GM12878 (cell line): ENCODE measurements around the gene KIRREL1. TPM values are rescaled to one million over a fixed set of nuclear protein-coding genes. Genes with fewer than 3 reads are reported as not detected.

Experiments
- ATAC-seq: fragments of 200-7000 bp; cut with Tn5 transposase; 3 replicates; pipeline ENCODE4 v1.9.1; 2020; ENCODE audit warnings: mild to moderate bottlenecking, moderate library complexity
- BruUV-seq: library from RNA; stranded (reverse); fragments of 400-500 nt; replicated peaks from 2 replicates; lab custom pipeline; 2021; lab: Mats Ljungman, UMichigan
- CTCF ChIA-PET: fragments of 300-600 bp; sonication (Branson Sonifier 250); formaldehyde crosslinking; extraction: SDS; loops from one replicate; lab custom pipeline; 2021; ENCODE audit warnings: inconsistent platforms; lab: Yijun Ruan, JAX
- POLR2A ChIA-PET: fragments of 350-600 bp; formaldehyde crosslinking; extraction: SDS; loops from one replicate; lab custom pipeline; 2021; ENCODE audit warnings: inconsistent platforms; lab: Charles Lee
- RAD21 ChIA-PET: fragments of 300-600 bp; sonication (Branson Sonifier 250); formaldehyde crosslinking; loops from one replicate; lab custom pipeline; 2023; ENCODE audit warnings: antibody characterized with exemption; ENCODE audit not compliant: unreplicated experiment; lab: Charles Lee
- SMC1A ChIA-PET: fragments of 300-600 bp; sonication (Branson Sonifier 250); formaldehyde crosslinking; loops from one replicate; lab custom pipeline; 2023; ENCODE audit not compliant: unreplicated experiment, uncharacterized antibody; lab: Charles Lee
- DNase-seq: peaks from one replicate; pipeline ENCODE4 v3.0.0-alpha.2; 2011; ENCODE audit warnings: low read depth, low spot score
- FAIRE-seq: peaks from 3 replicates; lab custom pipeline; 2011; peaks lifted over from hg19 to GRCh38; lab: Jason Lieb, UNC
- H2AFZ ChIP-seq: 2 replicates; pipeline ENCODE4 v1.6.0; 2011; ENCODE audit warnings: low read depth, low read length, control low read depth; ENCODE audit not compliant: control insufficient read depth
- H3K27ac ChIP-seq: 2 replicates; pipeline ENCODE4 v1.5.1; 2011; ENCODE audit warnings: control low read depth; ENCODE audit not compliant: control insufficient read depth, insufficient read depth
- H3K27me3 ChIP-seq, 2 experiments: replicated peaks in 1 of 2; 2 replicates each; pipeline versions ENCODE4 v1.6.0 to v1.6.1; 2011; ENCODE audit warnings: low read length in 1 of 2; ENCODE audit not compliant: control insufficient read depth in 2 of 2, insufficient read depth in 2 of 2
- H3K36me3 ChIP-seq, 2 experiments: 2 replicates each; pipeline ENCODE4 v1.5.1; 2011; ENCODE audit warnings: low read length in 1 of 2; ENCODE audit not compliant: control insufficient read depth in 2 of 2, insufficient read depth in 2 of 2
- H3K4me1 ChIP-seq: 2 replicates; pipeline ENCODE4 v1.6.1; 2011; ENCODE audit warnings: mild to moderate bottlenecking, low read length, moderate library complexity, mixed read lengths; ENCODE audit not compliant: control insufficient read depth, insufficient read depth
- H3K4me2 ChIP-seq: 2 replicates; pipeline ENCODE4 v1.6.0; 2011; ENCODE audit warnings: control low read depth; ENCODE audit not compliant: control insufficient read depth, insufficient read depth
- H3K4me3 ChIP-seq: fragments of 200-600 bp; sonication (generic); 2 replicates; pipeline ENCODE4 v1.5.1; 2016
- H3K79me2 ChIP-seq: 2 replicates; pipeline ENCODE4 v1.6.0; 2011; ENCODE audit warnings: low read length; ENCODE audit not compliant: control insufficient read depth, insufficient read depth
- H3K9ac ChIP-seq: 2 replicates; pipeline ENCODE4 v1.8.0; 2011; ENCODE audit warnings: low read length, control low read depth, mixed read lengths; ENCODE audit not compliant: control insufficient read depth, insufficient read depth
- H3K9me3 ChIP-seq: replicated peaks from 3 replicates; pipeline ENCODE4 v1.5.1; 2011; ENCODE audit warnings: mild to moderate bottlenecking, low read length; ENCODE audit not compliant: control insufficient read depth, insufficient read depth
- H4K20me1 ChIP-seq: 2 replicates; pipeline ENCODE4 v1.6.0; 2011; ENCODE audit not compliant: control insufficient read depth, insufficient read depth
- BHLHE40 ChIP-seq, 2 experiments: fragments of 450-650 bp in 1 of 2; IDR thresholded peaks; 2 replicates each; pipeline ENCODE4 v1.6.1; 2011 to 2017; ENCODE audit warnings: low read depth in 2 of 2, borderline replicate concordance in 1 of 2, improper control_type of control experiment in 1 of 2, low read length in 1 of 2, mild to moderate bottlenecking in 1 of 2
- DPF2 ChIP-seq: fragments of 450-650 bp; IDR thresholded peaks from 2 replicates; pipeline ENCODE4 v1.6.1; 2017; ENCODE audit warnings: mild to moderate bottlenecking
- E4F1 ChIP-seq: fragments of 450-650 bp; IDR thresholded peaks from 2 replicates; pipeline ENCODE4 v1.6.1; 2018; ENCODE audit warnings: borderline replicate concordance, mild to moderate bottlenecking; ENCODE audit not compliant: partially characterized antibody
- HDAC6 ChIP-seq: fragments of 200-600 bp; sonication (generic); IDR thresholded peaks from one replicate; pipeline ENCODE4 v1.8.0; 2017; ENCODE audit warnings: antibody characterized with exemption; ENCODE audit not compliant: unreplicated experiment
- NBN ChIP-seq: fragments of 450-650 bp; IDR thresholded peaks from 2 replicates; pipeline ENCODE4 v1.6.1; 2016
- NR2C2 ChIP-seq: IDR thresholded peaks from 2 replicates; pipeline ENCODE4 v1.6.1; 2011; ENCODE audit warnings: borderline replicate concordance, low read depth; ENCODE audit not compliant: control insufficient read depth, insufficient read length
- PAX8 ChIP-seq: fragments of 450-650 bp; IDR thresholded peaks from 2 replicates; pipeline ENCODE4 v1.6.1; 2017; ENCODE audit warnings: mild to moderate bottlenecking, moderate library complexity
- POLR2AphosphoS2 ChIP-seq: IDR thresholded peaks from 2 replicates; pipeline ENCODE4 v1.6.1; 2011; ENCODE audit warnings: low read depth, mild to moderate bottlenecking, low read length, improper control_type of control experiment, moderate library complexity
- RELA ChIP-seq: fragments of 450-650 bp; IDR thresholded peaks from 2 replicates; pipeline ENCODE4 v1.8.0; 2014; ENCODE audit warnings: borderline replicate concordance; ENCODE audit not compliant: partially characterized antibody
- SMAD5 ChIP-seq: IDR thresholded peaks from 2 replicates; pipeline ENCODE4 v1.6.1; 2016; ENCODE audit warnings: antibody characterized with exemption, low read depth
- SPI1 ChIP-seq: IDR thresholded peaks from 2 replicates; pipeline ENCODE4 v1.6.1; 2011; ENCODE audit warnings: low read depth, mild to moderate bottlenecking, low read length, moderate library complexity, borderline replicate concordance; ENCODE audit not compliant: insufficient read depth
- USF2 ChIP-seq: IDR thresholded peaks from 2 replicates; pipeline ENCODE4 v1.6.1; 2011; ENCODE audit warnings: low read depth, low read length, improper control_type of control experiment, borderline replicate concordance
- ZNF207 ChIP-seq: fragments of 450-650 bp; IDR thresholded peaks from 2 replicates; pipeline ENCODE4 v1.6.1; 2014; ENCODE audit warnings: antibody characterized with exemption, mild to moderate bottlenecking, borderline replicate concordance
- WGBS: methylation state at CpG from one replicate; pipeline ENCODE4 v1.1.6; 2016; ENCODE audit warnings: low lambda C conversion rate; ENCODE audit not compliant: insufficient replicate concordance, insufficient coverage; ENCODE audit errors: missing lambda C conversion rate; 5-methylcytosine and 5-hydroxymethylcytosine counted together
- in situ Hi-C: fragments of 300-500 bp; cut with MboI; formaldehyde crosslinking; loops from 9 replicates; pipeline ENCODE4 v1.14.3; 2018; ENCODE audit warnings: mixed read lengths
- intact Hi-C: fragments of 100-400 bp; cut with micrococcal nuclease; formaldehyde crosslinking; loops from one replicate; pipeline ENCODE4 v1.14.2; 2022; ENCODE audit not compliant: unreplicated experiment
- polyA plus RNA-seq, 11 experiments: library from polyadenylated mRNA; depleted of rRNA in 4 of 11; unstranded in 6 of 11; stranded (reverse) in 5 of 11; fragments of >200 nt; fragmentation: Nextera tagmentation in 4 of 11; fragmentation: Illumina TruSeq in 1 of 11; extraction: Ambion mirVana in 4 of 11; extraction: Trizol in 1 of 11; gene quantifications; 1 replicate in 1 of 11; 2 replicates in 10 of 11; pipeline versions ENCODE4 v1.2.1 to v1.2.3, GENCODE V29; 2011 to 2016; ENCODE audit warnings: inconsistent platforms in 2 of 11, missing spikeins in 2 of 11, low read depth in 1 of 11
- total RNA-seq, 4 experiments: library from RNA; depleted of rRNA in 3 of 4; stranded (reverse); fragments of >200 nt in 3 of 4; fragmentation: Illumina TruSeq in 1 of 4; extraction: Trizol in 1 of 4; gene quantifications; 2 replicates each; pipeline versions ENCODE4 v1.2.1 to v1.2.3, GENCODE V29; 2013 to 2021
- TF ChIP-seq, protein P1 (sequence below): fragments of 450-650 bp; formaldehyde crosslinking; IDR thresholded peaks from 2 replicates; pipeline ENCODE4 v1.5.0; 2022; ENCODE audit warnings: mild to moderate bottlenecking, missing genetic modification characterization
- TF ChIP-seq, protein P2 (sequence below): fragments of 450-650 bp; formaldehyde crosslinking; IDR thresholded peaks from 2 replicates; pipeline ENCODE4 v1.4.0; 2022; ENCODE audit warnings: mild to moderate bottlenecking, moderate library complexity

Gene KIRREL1
- total and polyA plus RNA-seq, 10 of the 15 experiments (the other 5 are each of a cell fraction or from before 2014, with no cell fraction given): 0.15 TPM; not detected in 9

DNA sequence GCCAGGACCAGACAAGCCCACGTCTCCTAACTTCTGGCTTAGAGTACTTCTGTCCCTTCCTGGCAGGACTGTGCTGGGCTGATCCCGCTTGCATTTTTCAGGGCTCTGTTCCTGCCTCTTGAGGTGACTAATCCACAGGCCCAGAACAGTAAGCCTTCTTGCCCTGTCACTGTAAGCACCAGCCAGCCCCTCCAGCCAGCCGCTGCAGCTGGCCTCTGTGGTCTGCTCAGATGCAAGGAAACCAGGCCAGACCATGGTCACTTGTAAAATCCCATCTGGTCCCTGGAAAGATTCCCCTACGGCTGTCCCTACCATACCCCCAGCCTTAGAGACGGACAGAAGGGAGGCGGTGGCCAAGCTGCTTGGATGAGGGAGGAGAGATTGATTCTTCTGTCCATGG is 74.2 kb downstream of the KIRREL1 start:
- H3K27me3 ChIP-seq: peaks cover 0 to 3% of the 10 kb centered on the region in 2 experiments; a peak in 2 of 4 replicates
- H3K79me2 ChIP-seq: no peaks in the 10 kb centered on the region
- H3K36me3 ChIP-seq: no peaks in the 10 kb centered on the region
- FAIRE-seq: no peak
- WGBS: 10% methylated on average over 6 of the region's 6 CpGs
- H3K27ac ChIP-seq: no peak overlapping the region
- in situ Hi-C loops: no loop called here
- H3K9ac ChIP-seq: no peak overlapping the region
- H4K20me1 ChIP-seq: no peaks in the 10 kb centered on the region
- ChIA-PET SMC1A (no interaction called here), RAD21 (no interaction called here), POLR2A (no interaction called here), CTCF (no interaction called here)
- BruUV-seq: no TSS peak
- DNase-seq: no peak
- no peaks in the 10 kb centered on the region for H3K4me1 ChIP-seq
- H3K9me3 ChIP-seq: no peaks in the 10 kb centered on the region
- intact Hi-C loops: no loop called here
- H3K4me3 ChIP-seq: no peak overlapping the region
- no peak overlapping the region for H2AFZ ChIP-seq
- H3K4me2 ChIP-seq: no peak overlapping the region
- no peak for ATAC-seq
- no peak for TF ChIP-seq BHLHE40 (IDR thresholded peaks at IDR 0.05; ENCODE audit: borderline replicate concordance in 1 of 2, low read depth in 2 of 2, low read length in 1 of 2)
- TF ChIP-seq, protein P1, sequence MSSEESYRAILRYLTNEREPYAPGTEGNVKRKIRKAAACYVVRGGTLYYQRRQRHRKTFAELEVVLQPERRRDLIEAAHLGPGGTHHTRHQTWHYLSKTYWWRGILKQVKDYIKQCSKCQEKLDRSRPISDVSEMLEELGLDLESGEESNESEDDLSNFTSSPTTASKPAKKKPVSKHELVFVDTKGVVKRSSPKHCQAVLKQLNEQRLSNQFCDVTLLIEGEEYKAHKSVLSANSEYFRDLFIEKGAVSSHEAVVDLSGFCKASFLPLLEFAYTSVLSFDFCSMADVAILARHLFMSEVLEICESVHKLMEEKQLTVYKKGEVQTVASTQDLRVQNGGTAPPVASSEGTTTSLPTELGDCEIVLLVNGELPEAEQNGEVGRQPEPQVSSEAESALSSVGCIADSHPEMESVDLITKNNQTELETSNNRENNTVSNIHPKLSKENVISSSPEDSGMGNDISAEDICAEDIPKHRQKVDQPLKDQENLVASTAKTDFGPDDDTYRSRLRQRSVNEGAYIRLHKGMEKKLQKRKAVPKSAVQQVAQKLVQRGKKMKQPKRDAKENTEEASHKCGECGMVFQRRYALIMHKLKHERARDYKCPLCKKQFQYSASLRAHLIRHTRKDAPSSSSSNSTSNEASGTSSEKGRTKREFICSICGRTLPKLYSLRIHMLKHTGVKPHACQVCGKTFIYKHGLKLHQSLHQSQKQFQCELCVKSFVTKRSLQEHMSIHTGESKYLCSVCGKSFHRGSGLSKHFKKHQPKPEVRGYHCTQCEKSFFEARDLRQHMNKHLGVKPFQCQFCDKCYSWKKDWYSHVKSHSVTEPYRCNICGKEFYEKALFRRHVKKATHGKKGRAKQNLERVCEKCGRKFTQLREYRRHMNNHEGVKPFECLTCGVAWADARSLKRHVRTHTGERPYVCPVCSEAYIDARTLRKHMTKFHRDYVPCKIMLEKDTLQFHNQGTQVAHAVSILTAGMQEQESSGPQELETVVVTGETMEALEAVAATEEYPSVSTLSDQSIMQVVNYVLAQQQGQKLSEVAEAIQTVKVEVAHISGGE: no peak
- no peak for TF ChIP-seq POLR2AphosphoS2
- TF ChIP-seq USF2: no peak
- no peak for TF ChIP-seq HDAC6
- TF ChIP-seq RELA: no peak
- TF ChIP-seq E4F1: no peak
- TF ChIP-seq SPI1: no peak
- TF ChIP-seq, protein P2, sequence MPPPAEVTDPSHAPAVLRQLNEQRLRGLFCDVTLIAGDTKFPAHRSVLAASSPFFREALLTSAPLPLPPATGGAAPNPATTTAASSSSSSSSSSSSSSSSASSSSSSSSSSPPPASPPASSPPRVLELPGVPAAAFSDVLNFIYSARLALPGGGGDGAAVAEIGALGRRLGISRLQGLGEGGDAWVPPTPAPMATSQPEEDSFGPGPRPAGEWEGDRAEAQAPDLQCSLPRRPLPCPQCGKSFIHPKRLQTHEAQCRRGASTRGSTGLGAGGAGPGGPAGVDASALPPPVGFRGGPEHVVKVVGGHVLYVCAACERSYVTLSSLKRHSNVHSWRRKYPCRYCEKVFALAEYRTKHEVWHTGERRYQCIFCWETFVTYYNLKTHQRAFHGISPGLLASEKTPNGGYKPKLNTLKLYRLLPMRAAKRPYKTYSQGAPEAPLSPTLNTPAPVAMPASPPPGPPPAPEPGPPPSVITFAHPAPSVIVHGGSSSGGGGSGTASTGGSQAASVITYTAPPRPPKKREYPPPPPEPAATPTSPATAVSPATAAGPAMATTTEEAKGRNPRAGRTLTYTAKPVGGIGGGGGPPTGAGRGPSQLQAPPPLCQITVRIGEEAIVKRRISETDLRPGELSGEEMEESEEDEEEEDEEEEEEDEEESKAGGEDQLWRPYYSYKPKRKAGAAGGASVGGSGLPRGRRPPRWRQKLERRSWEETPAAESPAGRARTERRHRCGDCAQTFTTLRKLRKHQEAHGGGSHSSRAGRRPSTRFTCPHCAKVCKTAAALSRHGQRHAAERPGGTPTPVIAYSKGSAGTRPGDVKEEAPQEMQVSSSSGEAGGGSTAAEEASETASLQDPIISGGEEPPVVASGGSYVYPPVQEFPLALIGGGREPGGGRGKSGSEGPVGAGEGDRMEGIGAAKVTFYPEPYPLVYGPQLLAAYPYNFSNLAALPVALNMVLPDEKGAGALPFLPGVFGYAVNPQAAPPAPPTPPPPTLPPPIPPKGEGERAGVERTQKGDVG (CRISPR knock-in tag): no peak
- TF ChIP-seq SMAD5: no peak
- no peak for TF ChIP-seq DPF2
- TF ChIP-seq PAX8: no peak
- no peak for TF ChIP-seq ZNF207
- no peak for TF ChIP-seq NBN
- no peak for TF ChIP-seq NR2C2
